Measurements from ENCODE around the gene NEDD4L. TPM values are rescaled to one million over a fixed set of nuclear protein-coding genes. Genes with fewer than 3 reads are reported as not detected.
"Not testable (repeated sequence)": the region's sequence is repeated elsewhere in the genome, so short reads cannot be mapped to it uniquely, and the experiment has no call there.

The NEDD4L gene
- 37.3 and 41.4 TPM in 2 replicates for total RNA-seq
- long read RNA-seq, full-length matches to known transcripts = 5 of 29 reads
- long read RNA-seq, partial matches to known transcripts = 12 of 29 reads
- long read RNA-seq, other reads (novel, unspliced or antisense) = 12 of 29 reads

- Mint-ChIP-seq H3K4me1 (peaks cover 38% of the 10 kb centered on the region), H3K27me3 (ENCODE audit: low read depth) (peaks cover 7% of the 10 kb centered on the region), H3K36me3 (ENCODE audit: low read depth) (no peaks in the 10 kb centered on the region), H3K9me3 (no peaks in the 10 kb centered on the region), H3K4me3 (peak within 1 kb of the TSS; percentile 97), H3K27ac (ENCODE audit: unreplicated experiment) (peak within 1 kb of the TSS; percentile 93)
- peak; percentile 72 for DNase-seq (ENCODE audit: low read depth, low spot score)
- peak; percentile 95 for TF ChIP-seq CTCF (conservative IDR thresholded peaks at IDR 0.05)
These were observed at the start of gene NEDD4L for GRCh38 chr18:58043491-58044369. TSS of gene NEDD4L (plus strand) at chr18:58044226. CDS start at chr18:58044661, 435 bp downstream.

GRCh38 chr18:57995331-57995730 lies 48.7 kb upstream of the NEDD4L start:
- peaks cover 3% of the 10 kb centered on the region for H3K9me3 Mint-ChIP-seq
- H3K27ac Mint-ChIP-seq (ENCODE audit: unreplicated experiment) = no peak overlapping the region
- no peaks in the 10 kb centered on the region for H3K36me3 Mint-ChIP-seq (ENCODE audit: low read depth)
- DNase-seq (ENCODE audit: low read depth, low spot score) = no peak
- H3K4me1 Mint-ChIP-seq = peaks cover 8% of the 10 kb centered on the region
- H3K27me3 Mint-ChIP-seq (ENCODE audit: low read depth) = no peaks in the 10 kb centered on the region
- no peak overlapping the region for H3K4me3 Mint-ChIP-seq
- TF ChIP-seq CTCF (conservative IDR thresholded peaks at IDR 0.05) = no peak

- H3K4me1 Mint-ChIP-seq, H3K9me3 Mint-ChIP-seq: not testable (repeated sequence)
These were observed 47.1 kb upstream of the NEDD4L start for GRCh38 chr18:57996894-57997293.

GRCh38 chr18:57997820-57998219 lies 46.2 kb upstream of the NEDD4L start:
- no peaks in the 10 kb centered on the region for H3K36me3 Mint-ChIP-seq (ENCODE audit: low read depth)
- no peak for TF ChIP-seq CTCF (conservative IDR thresholded peaks at IDR 0.05)
- H3K4me1 Mint-ChIP-seq = peaks cover 8% of the 10 kb centered on the region
- H3K27ac Mint-ChIP-seq (ENCODE audit: unreplicated experiment) = no peak overlapping the region
- no peak for DNase-seq (ENCODE audit: low read depth, low spot score)
- H3K27me3 Mint-ChIP-seq (ENCODE audit: low read depth) = no peaks in the 10 kb centered on the region
- no peak overlapping the region for H3K4me3 Mint-ChIP-seq
- H3K9me3 Mint-ChIP-seq = no peaks in the 10 kb centered on the region

More at GRCh38 chr18:57996894-57997293, 47.1 kb upstream of the NEDD4L start:
- H3K36me3 Mint-ChIP-seq (ENCODE audit: low read depth); H3K4me3 Mint-ChIP-seq; DNase-seq (ENCODE audit: low read depth, low spot score); H3K27me3 Mint-ChIP-seq (ENCODE audit: low read depth); H3K27ac Mint-ChIP-seq (ENCODE audit: unreplicated experiment): not testable (repeated sequence)

- Mint-ChIP-seq H3K4me1 (peaks cover 8% of the 10 kb centered on the region), H3K36me3 (ENCODE audit: low read depth) (no peaks in the 10 kb centered on the region), H3K27me3 (ENCODE audit: low read depth) (no peaks in the 10 kb centered on the region), H3K27ac (ENCODE audit: unreplicated experiment) (no peak overlapping the region), H3K9me3 (no peaks in the 10 kb centered on the region), H3K4me3 (no peak overlapping the region)
- no peak for TF ChIP-seq CTCF (conservative IDR thresholded peaks at IDR 0.05)
- no peak for DNase-seq (ENCODE audit: low read depth, low spot score)
These were observed 45.6 kb upstream of the NEDD4L start for GRCh38 chr18:57998461-57998860.

- Mint-ChIP-seq H3K27me3 (ENCODE audit: low read depth) (no peaks in the 10 kb centered on the region), H3K36me3 (ENCODE audit: low read depth) (no peaks in the 10 kb centered on the region), H3K4me3 (no peak overlapping the region), H3K27ac (ENCODE audit: unreplicated experiment) (no peak overlapping the region), H3K9me3 (no peaks in the 10 kb centered on the region), H3K4me1 (peaks cover 3% of the 10 kb centered on the region)
- no peak for DNase-seq (ENCODE audit: low read depth, low spot score)
- TF ChIP-seq CTCF (conservative IDR thresholded peaks at IDR 0.05) = no peak
These were observed 39.7 kb upstream of the NEDD4L start for GRCh38 chr18:58004317-58004716.
